H1 (cell line): ENCODE data around the gene SOX6. TPM values are rescaled to one million over a fixed set of nuclear protein-coding genes. Genes with fewer than 3 reads are reported as not detected.

Source experiments
- CTCF ChIA-PET: fragments of 300-600 bp; sonication (Branson Sonifier 250); formaldehyde crosslinking; loops from one replicate; lab custom pipeline; 2021; ENCODE audit not compliant: partially characterized antibody; lab: Charles Lee
- POLR2A ChIA-PET: fragments of 300-600 bp; sonication (Branson Sonifier 250); formaldehyde crosslinking; loops from one replicate; lab custom pipeline; 2021; ENCODE audit warnings: inconsistent platforms; ENCODE audit not compliant: partially characterized antibody; lab: Charles Lee
- DNase-seq, 2 experiments: peaks; one replicate each; pipeline versions ENCODE4 v3.0.0 to v3.0.0-alpha.2; 2010 to 2022; ENCODE audit warnings: low spot score in 2 of 2, low read depth in 1 of 2, mixed read lengths in 1 of 2
- FAIRE-seq: peaks from 2 replicates; lab custom pipeline; 2011; peaks lifted over from hg19 to GRCh38; lab: Jason Lieb, UNC
- H2AFZ ChIP-seq: 2 replicates; pipeline ENCODE4 v1.8.1; 2012; ENCODE audit warnings: low read length, inconsistent platforms
- H2AK5ac ChIP-seq: 2 replicates; pipeline ENCODE4 v1.6.1; 2013; ENCODE audit warnings: low read depth, low read length
- H2BK120ac ChIP-seq: replicated peaks from 2 replicates; pipeline ENCODE3; 2013; ENCODE audit warnings: low read depth, low read length, inconsistent platforms
- H2BK12ac ChIP-seq: 2 replicates; pipeline ENCODE4 v1.6.1; 2013; ENCODE audit warnings: low read depth, low read length
- H2BK15ac ChIP-seq: 2 replicates; pipeline ENCODE4 v1.6.1; 2013; ENCODE audit warnings: low read length
- H2BK20ac ChIP-seq: 2 replicates; pipeline ENCODE4 v1.6.1; 2013; ENCODE audit warnings: low read length
- H2BK5ac ChIP-seq: 2 replicates; pipeline ENCODE4 v1.6.1; 2013; ENCODE audit warnings: low read depth, low read length
- H3K14ac ChIP-seq: 2 replicates; pipeline ENCODE4 v1.6.1; 2013; ENCODE audit warnings: inconsistent platforms; ENCODE audit not compliant: insufficient read length
- H3K18ac ChIP-seq: 2 replicates; pipeline ENCODE4 v1.6.1; 2013; ENCODE audit warnings: low read length; ENCODE audit errors: extremely low read depth
- H3K23ac ChIP-seq: 2 replicates; pipeline ENCODE4 v1.6.1; 2013; ENCODE audit warnings: inconsistent platforms; ENCODE audit not compliant: insufficient read length
- H3K23me2 ChIP-seq: 2 replicates; pipeline ENCODE4 v1.6.1; 2013; ENCODE audit warnings: low read depth, low read length
- H3K27ac ChIP-seq: 2 replicates; pipeline ENCODE4 v1.6.1; 2011; ENCODE audit warnings: low read depth, low read length, inconsistent platforms
- H3K27me3 ChIP-seq, 4 experiments: replicated peaks in 1 of 4; 1 replicate in 1 of 4; 2 replicates in 3 of 4; pipeline versions ENCODE4 v1.6.1 to v1.8.1; 2011 to 2013; ENCODE audit warnings: low read length in 3 of 4, mild to moderate bottlenecking in 3 of 4, inconsistent platforms in 2 of 4, mixed read lengths in 2 of 4, moderate library complexity in 1 of 4; ENCODE audit not compliant: control insufficient read depth in 3 of 4, insufficient read depth in 3 of 4; ENCODE audit errors: extremely low read depth in 1 of 4
- H3K36me3 ChIP-seq, 4 experiments: 2 replicates each; pipeline versions ENCODE4 v1.6.1 to v1.8.1; 2011 to 2013; ENCODE audit warnings: mild to moderate bottlenecking in 4 of 4, low read length in 3 of 4, moderate library complexity in 2 of 4, control low read depth in 1 of 4, inconsistent platforms in 1 of 4; ENCODE audit not compliant: insufficient read depth in 4 of 4, control insufficient read depth in 2 of 4
- H3K4ac ChIP-seq: replicated peaks from 2 replicates; pipeline ENCODE3; 2013; ENCODE audit warnings: low read length, low read depth, mixed read lengths, inconsistent platforms; ENCODE audit not compliant: insufficient read length
- H3K4me1 ChIP-seq, 4 experiments: replicated peaks in 1 of 4; 1 replicate in 1 of 4; 2 replicates in 3 of 4; pipeline versions ENCODE4 v1.6.1 to v1.8.1; 2011 to 2013; ENCODE audit warnings: low read length in 3 of 4, inconsistent platforms in 2 of 4, mixed read lengths in 1 of 4; ENCODE audit not compliant: insufficient read depth in 4 of 4, control insufficient read depth in 3 of 4
- H3K4me2 ChIP-seq, 2 experiments: 2 replicates each; pipeline versions ENCODE4 v1.6.1 to v1.8.1; 2011 to 2013; ENCODE audit warnings: low read depth in 2 of 2, low read length in 2 of 2, control low read depth in 1 of 2, inconsistent platforms in 1 of 2, mild to moderate bottlenecking in 1 of 2; ENCODE audit not compliant: insufficient read depth in 1 of 2
- H3K4me3 ChIP-seq, 4 experiments: fragments of 200-600, 300-600 bp in 1 of 4; sonication (generic), shearing (Covaris generic), sonication (Bioruptor Twin) in 1 of 4; 2 replicates each; pipeline versions ENCODE4 v1.5.1 to v1.8.1; 2011 to 2016; ENCODE audit warnings: low read length in 4 of 4, low read depth in 3 of 4, control low read depth in 2 of 4, inconsistent platforms in 2 of 4, mild to moderate bottlenecking in 2 of 4, mixed read lengths in 1 of 4, moderate library complexity in 1 of 4; ENCODE audit not compliant: insufficient read depth in 2 of 4; ENCODE audit errors: extremely low read depth in 1 of 4
- H3K56ac ChIP-seq: replicated peaks from 2 replicates; pipeline ENCODE3; 2013; ENCODE audit warnings: low read depth, mild to moderate bottlenecking, mixed read lengths, low read length, inconsistent platforms; ENCODE audit not compliant: insufficient read length
- H3K79me1 ChIP-seq: 2 replicates; pipeline ENCODE4 v1.6.1; 2013; ENCODE audit warnings: low read depth, low read length, control low read depth
- H3K79me2 ChIP-seq, 2 experiments: 2 replicates each; pipeline versions ENCODE4 v1.6.1 to v1.8.1; 2012 to 2013; ENCODE audit warnings: low read length in 2 of 2, mild to moderate bottlenecking in 2 of 2, inconsistent platforms in 1 of 2; ENCODE audit not compliant: insufficient read depth in 2 of 2, control insufficient read depth in 1 of 2
- H3K9ac ChIP-seq, 4 experiments: replicated peaks in 1 of 4; 1 replicate in 1 of 4; 2 replicates in 3 of 4; pipeline versions ENCODE4 v1.6.1 to v1.8.1; 2011 to 2013; ENCODE audit warnings: low read depth in 3 of 4, low read length in 3 of 4, control low read depth in 2 of 4, mild to moderate bottlenecking in 2 of 4, moderate library complexity in 2 of 4, inconsistent platforms in 1 of 4; ENCODE audit errors: extremely low read depth in 1 of 4
- H3K9me3 ChIP-seq, 2 experiments: 2 replicates each; pipeline versions ENCODE4 v1.6.1 to v1.8.1; 2012 to 2013; ENCODE audit warnings: mild to moderate bottlenecking in 2 of 2, moderate library complexity in 2 of 2, control low read depth in 1 of 2, inconsistent platforms in 1 of 2, low read depth in 1 of 2, low read length in 1 of 2, mixed read lengths in 1 of 2; ENCODE audit not compliant: insufficient read depth in 2 of 2
- H4K20me1 ChIP-seq, 2 experiments: replicated peaks in 1 of 2; 2 replicates each; pipeline versions ENCODE3 to v1.8.1; 2011 to 2013; ENCODE audit warnings: inconsistent platforms in 2 of 2, low read length in 2 of 2, mild to moderate bottlenecking in 1 of 2; ENCODE audit not compliant: insufficient read depth in 2 of 2, control insufficient read depth in 1 of 2
- H4K5ac ChIP-seq: 2 replicates; pipeline ENCODE4 v1.6.1; 2013; ENCODE audit warnings: low read length, low read depth, mixed read lengths, inconsistent platforms; ENCODE audit not compliant: insufficient read length
- H4K8ac ChIP-seq: 2 replicates; pipeline ENCODE4 v1.8.0; 2013; ENCODE audit warnings: mild to moderate bottlenecking, moderate library complexity, low read length, inconsistent platforms; ENCODE audit not compliant: insufficient read depth; ENCODE audit errors: extremely low read depth
- H4K91ac ChIP-seq: replicated peaks from 2 replicates; pipeline ENCODE3; 2013; ENCODE audit warnings: low read length, mixed read lengths, inconsistent platforms; ENCODE audit not compliant: insufficient read length
- BRCA1 ChIP-seq: IDR thresholded peaks from 2 replicates; pipeline ENCODE4 v1.6.1; 2012; ENCODE audit warnings: low read depth, low read length, improper control_type of control experiment
- CREB1 ChIP-seq: IDR thresholded peaks from 2 replicates; pipeline ENCODE4 v1.6.1; 2012; ENCODE audit warnings: inconsistent platforms
- GABPA ChIP-seq: IDR thresholded peaks from 2 replicates; pipeline ENCODE4 v1.6.1; 2011; ENCODE audit warnings: mild to moderate bottlenecking, low read length, moderate library complexity, borderline replicate concordance; ENCODE audit not compliant: insufficient read depth
- JUN ChIP-seq: IDR thresholded peaks from 2 replicates; pipeline ENCODE4 v1.6.1; 2011; ENCODE audit warnings: low read depth, mild to moderate bottlenecking, improper control_type of control experiment, low read length
- NANOG ChIP-seq: IDR thresholded peaks from 2 replicates; pipeline ENCODE4 v1.6.1; 2011; ENCODE audit warnings: low read length, low read depth, mild to moderate bottlenecking, inconsistent platforms; ENCODE audit not compliant: insufficient read depth, poor library complexity, severe bottlenecking
- SIRT6 ChIP-seq: IDR thresholded peaks from one replicate; pipeline ENCODE4 v1.7.1; 2012; ENCODE audit warnings: low read length, inconsistent platforms
- TAF7 ChIP-seq: optimal IDR thresholded peaks from 2 replicates; pipeline ENCODE3; 2011; ENCODE audit warnings: low read depth, mild to moderate bottlenecking, inconsistent platforms, low read length, moderate library complexity, borderline replicate concordance
- USF2 ChIP-seq: IDR thresholded peaks from 2 replicates; pipeline ENCODE4 v1.6.1; 2011; ENCODE audit warnings: low read length, improper control_type of control experiment
- ZNF274 ChIP-seq: IDR thresholded peaks from 2 replicates; pipeline ENCODE4 v1.7.0; 2012; ENCODE audit warnings: low read length, borderline replicate concordance; ENCODE audit errors: extremely low read depth
- WGBS, 2 experiments: shearing (Covaris generic) in 1 of 2; methylation state at CpG; one replicate each; pipeline versions ENCODE4 v1.1.6 to v1.1.7; 2013 to 2015; ENCODE audit warnings: low lambda C conversion rate in 2 of 2, mixed read lengths in 2 of 2, inconsistent platforms in 1 of 2, low coverage in 1 of 2, missing lambda C conversion rate in 1 of 2; ENCODE audit not compliant: insufficient replicate concordance in 2 of 2, insufficient coverage in 1 of 2, insufficient read length in 1 of 2; ENCODE audit errors: extremely low coverage in 1 of 2, missing lambda C conversion rate in 1 of 2; 5-methylcytosine and 5-hydroxymethylcytosine counted together
- polyA plus RNA-seq, 7 experiments: library from polyadenylated mRNA; depleted of rRNA in 3 of 7; stranded (reverse) in 5 of 7; unstranded in 2 of 7; fragments of >200 nt in 5 of 7; fragments of 200-250 nt in 2 of 7; gene quantifications; 1 replicate in 5 of 7; 2 replicates in 1 of 7; 4 replicates in 1 of 7; pipeline versions ENCODE4 v1.2.1 to v1.2.3, GENCODE V29; 2011 to 2013; ENCODE audit warnings: missing spikeins in 2 of 7, mixed read lengths in 2 of 7
- total RNA-seq: library from RNA; stranded (reverse); fragmentation: NEBNext Ultra II Directional; extraction: Animal tissue kit (Norgen Biotek cat#: 25700); gene quantifications from 2 replicates; pipeline ENCODE4 v1.2.1, GENCODE V29; 2021

The SOX6 gene
- total and polyA plus RNA-seq, 2 of the 8 experiments (the other 6 are each of a cell fraction or from before 2014, with no cell fraction given), result 0.09 TPM; not detected in 1

GRCh38 chr11:15976433-15977045 is 379.8 kb downstream of the SOX6 start:
- Histone ChIP-seq H4K8ac (no peak overlapping the region), H2BK20ac (no peak overlapping the region), H3K4me3 (no peak overlapping the region), H3K23me2 (no peaks in the 10 kb centered on the region; the same call in 1 of the 2 replicates), H3K4me1 (no peaks in the 10 kb centered on the region), H2BK5ac (no peak overlapping the region), H3K27me3 (peaks cover 0 to 1% (median 0%) of the 10 kb centered on the region in 4 experiments; a peak in 2 of 7 replicates), H3K36me3 (no peaks in the 10 kb centered on the region), H3K18ac (no peak overlapping the region), H3K9ac (no peak overlapping the region), H4K20me1 (no peaks in the 10 kb centered on the region), H3K27ac (no peak overlapping the region), H2BK120ac (no peak overlapping the region), H3K79me2 (no peaks in the 10 kb centered on the region), H3K23ac (no peak overlapping the region), H3K9me3 (no peaks in the 10 kb centered on the region), H3K14ac (no peak overlapping the region), H2BK15ac (no peak overlapping the region), H4K91ac (no peak overlapping the region), H3K4ac (no peak overlapping the region), H2AK5ac (no peak overlapping the region), H3K79me1 (no peaks in the 10 kb centered on the region), H3K56ac (no peak overlapping the region), H2BK12ac (no peak overlapping the region), H3K4me2 (no peak overlapping the region), H4K5ac (no peak overlapping the region), H2AFZ (no peak overlapping the region)
- 92 to 100% methylated on average over 1 to 7 of the region's 7 CpGs for WGBS, 2 experiments
- DNase-seq (no peak), FAIRE-seq (no peak)
- POLR2A ChIA-PET, result no interaction called here
- CTCF ChIA-PET, result interaction anchor here (1.3 to 8.1 kb wide), 3 partner anchors 13 to 630 kb away, joined by 4 to 58 read pairs (median 6); no protein-coding TSS in a partner anchor
- TF ChIP-seq NANOG, result no peak
- no peak for TF ChIP-seq SIRT6
- TF ChIP-seq GABPA, result no peak
- no peak for TF ChIP-seq USF2
- TF ChIP-seq CREB1, result no peak
- TF ChIP-seq JUN, result no peak
- no peak for TF ChIP-seq TAF7
- no peak for TF ChIP-seq BRCA1
- no peak for TF ChIP-seq ZNF274
